ENCODE results near the gene RPTOR. TPM values are rescaled to one million over a fixed set of nuclear protein-coding genes. Genes with fewer than 3 reads are reported as not detected.

Gene RPTOR
- polyA plus RNA-seq, 4 donors = 3.2 to 16.5 (median 10.1) TPM

GRCh38 chr17:80791758-80792284 lies 247.2 kb downstream of the RPTOR start:
- Histone ChIP-seq H3K27ac (ENCODE audit: low read depth in 1 of 3, low read length in 2 of 3) (peak overlapping the region in 2 of 3 donors; percentile 21 to 65), H3K4me1 (ENCODE audit: control insufficient read depth in 3 of 3, insufficient read depth in 2 of 3, low read depth in 1 of 3, low read length in 2 of 3) (peaks cover 0 to 11% (median 0%) of the 10 kb centered on the region in 3 donors)
- no peak for FAIRE-seq

DNA sequence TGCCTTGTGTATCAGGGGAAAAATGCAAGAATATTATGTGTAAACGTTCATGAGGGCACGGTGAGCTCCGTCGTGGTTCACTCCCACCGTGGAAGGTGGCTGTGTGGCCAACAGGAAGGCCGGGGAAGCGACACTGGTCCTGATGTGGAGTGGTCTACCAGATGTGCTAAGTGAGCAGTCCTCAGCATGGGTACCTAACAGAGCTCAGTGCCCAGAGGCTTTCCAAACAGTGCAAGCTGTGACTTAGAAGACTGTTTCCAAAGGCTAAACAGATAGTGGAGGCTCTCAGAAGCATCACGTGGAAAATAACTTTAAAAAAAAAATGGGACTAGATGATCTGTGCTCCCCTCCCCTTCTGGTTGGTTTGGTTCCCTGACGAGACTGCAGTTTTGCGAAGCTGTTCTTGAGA lies 247.7 kb downstream of the RPTOR start:
- FAIRE-seq (no peak), DNase-seq (no peak)
- peaks cover 0 to 31% (median 0%) of the 10 kb centered on the region in 3 donors for H3K36me3 ChIP-seq (ENCODE audit: control insufficient read depth in 3 of 3, insufficient read depth in 2 of 3, low read depth in 1 of 3, low read length in 3 of 3)
- H3K4me1 ChIP-seq (ENCODE audit: control insufficient read depth in 3 of 3, insufficient read depth in 2 of 3, low read depth in 1 of 3, low read length in 2 of 3) = peaks cover 0 to 11% (median 0%) of the 10 kb centered on the region in 3 donors
- H3K27ac ChIP-seq (ENCODE audit: low read depth in 1 of 3, low read length in 2 of 3) = peak overlapping the region; percentile 21 to 78 (median 27)
- peaks cover 0 to 14% of the 10 kb centered on the region in 2 donors for H3K9me3 ChIP-seq (ENCODE audit: control insufficient read depth in 2 of 2, insufficient read depth in 1 of 2, low read depth in 1 of 2, low read length in 1 of 2)
- no peak overlapping the region for H3K4me3 ChIP-seq (ENCODE audit: low read depth in 1 of 3, low read length in 3 of 3)
- H3K27me3 ChIP-seq (ENCODE audit: control insufficient read depth in 3 of 3, insufficient read depth in 3 of 3, low read length in 3 of 3) = no peaks in the 10 kb centered on the region
- WGBS, 3 donors = 68 to 87% (median 69%) methylated on average over 10 of the region's 10 CpGs

More at GRCh38 chr17:80791758-80792284, 247.2 kb downstream of the RPTOR start:
- peaks cover 0 to 31% (median 0%) of the 10 kb centered on the region in 3 donors for H3K36me3 ChIP-seq (ENCODE audit: control insufficient read depth in 3 of 3, insufficient read depth in 2 of 3, low read depth in 1 of 3, low read length in 3 of 3)
- H3K9me3 ChIP-seq (ENCODE audit: control insufficient read depth in 2 of 2, insufficient read depth in 1 of 2, low read depth in 1 of 2, low read length in 1 of 2) = peaks cover 0 to 14% of the 10 kb centered on the region in 2 donors
- 45 to 65% (median 63%) methylated on average over 11 of the region's 11 CpGs for WGBS, 3 donors
- DNase-seq = peak; percentile 26 to 63
- no peaks in the 10 kb centered on the region for H3K27me3 ChIP-seq (ENCODE audit: control insufficient read depth in 3 of 3, insufficient read depth in 3 of 3, low read length in 3 of 3)
- no peak overlapping the region for H3K4me3 ChIP-seq (ENCODE audit: low read depth in 1 of 3, low read length in 3 of 3)

GRCh38 chr17:80793421-80793820 lies 248.8 kb downstream of the RPTOR start:
- Histone ChIP-seq H3K9me3 (ENCODE audit: control insufficient read depth in 2 of 2, insufficient read depth in 1 of 2, low read depth in 1 of 2, low read length in 1 of 2) (peaks cover 0 to 14% of the 10 kb centered on the region in 2 donors), H3K27ac (ENCODE audit: low read depth in 1 of 3, low read length in 2 of 3) (peak overlapping the region in 1 of 3 donors; percentile 70), H3K36me3 (ENCODE audit: control insufficient read depth in 3 of 3, insufficient read depth in 2 of 3, low read depth in 1 of 3, low read length in 3 of 3) (peaks cover 0 to 40% (median 0%) of the 10 kb centered on the region in 3 donors), H3K4me3 (ENCODE audit: low read depth in 1 of 3, low read length in 3 of 3) (no peak overlapping the region), H3K27me3 (ENCODE audit: control insufficient read depth in 3 of 3, insufficient read depth in 3 of 3, low read length in 3 of 3) (no peaks in the 10 kb centered on the region), H3K4me1 (ENCODE audit: control insufficient read depth in 3 of 3, insufficient read depth in 2 of 3, low read depth in 1 of 3, low read length in 2 of 3) (peaks cover 0 to 11% (median 0%) of the 10 kb centered on the region in 3 donors)
- FAIRE-seq (no peak), DNase-seq (no peak)
- WGBS, 3 donors = 94 to 98% (median 98%) methylated on average over 12 of the region's 12 CpGs

GRCh38 chr17:80793851-80794267 lies 249.2 kb downstream of the RPTOR start:
- Histone ChIP-seq H3K27me3 (ENCODE audit: control insufficient read depth in 3 of 3, insufficient read depth in 3 of 3, low read length in 3 of 3) (no peaks in the 10 kb centered on the region), H3K36me3 (ENCODE audit: control insufficient read depth in 3 of 3, insufficient read depth in 2 of 3, low read depth in 1 of 3, low read length in 3 of 3) (peaks cover 0 to 44% (median 0%) of the 10 kb centered on the region in 3 donors), H3K4me1 (ENCODE audit: control insufficient read depth in 3 of 3, insufficient read depth in 2 of 3, low read depth in 1 of 3, low read length in 2 of 3) (peaks cover 0 to 11% (median 0%) of the 10 kb centered on the region in 3 donors), H3K27ac (ENCODE audit: low read depth in 1 of 3, low read length in 2 of 3) (peak overlapping the region in 1 of 3 donors; percentile 70), H3K9me3 (ENCODE audit: control insufficient read depth in 2 of 2, insufficient read depth in 1 of 2, low read depth in 1 of 2, low read length in 1 of 2) (peaks cover 0 to 14% of the 10 kb centered on the region in 2 donors), H3K4me3 (ENCODE audit: low read depth in 1 of 3, low read length in 3 of 3) (no peak overlapping the region)
- DNase-seq (no peak), FAIRE-seq (no peak)
- WGBS, 3 donors = 66 to 80% (median 79%) methylated on average over 5 of the region's 5 CpGs

- Histone ChIP-seq H3K27me3 (ENCODE audit: control insufficient read depth in 3 of 3, insufficient read depth in 3 of 3, low read length in 3 of 3) (no peaks in the 10 kb centered on the region), H3K4me3 (ENCODE audit: low read depth in 1 of 3, low read length in 3 of 3) (no peak overlapping the region), H3K27ac (ENCODE audit: low read depth in 1 of 3, low read length in 2 of 3) (peak overlapping the region in 1 of 3 donors; percentile 12), H3K4me1 (ENCODE audit: control insufficient read depth in 3 of 3, insufficient read depth in 2 of 3, low read depth in 1 of 3, low read length in 2 of 3) (peaks cover 0 to 7% (median 0%) of the 10 kb centered on the region in 3 donors), H3K9me3 (ENCODE audit: control insufficient read depth in 2 of 2, insufficient read depth in 1 of 2, low read depth in 1 of 2, low read length in 1 of 2) (peaks cover 0 to 14% of the 10 kb centered on the region in 2 donors), H3K36me3 (ENCODE audit: control insufficient read depth in 3 of 3, insufficient read depth in 2 of 3, low read depth in 1 of 3, low read length in 3 of 3) (peaks cover 0 to 48% (median 0%) of the 10 kb centered on the region in 3 donors)
- no peak for FAIRE-seq
- no peak for DNase-seq
- WGBS, 3 donors = 83 to 97% (median 94%) methylated on average over 16 of the region's 16 CpGs
These were observed 249.8 kb downstream of the RPTOR start for GRCh38 chr17:80794281-80795089.

DNA sequence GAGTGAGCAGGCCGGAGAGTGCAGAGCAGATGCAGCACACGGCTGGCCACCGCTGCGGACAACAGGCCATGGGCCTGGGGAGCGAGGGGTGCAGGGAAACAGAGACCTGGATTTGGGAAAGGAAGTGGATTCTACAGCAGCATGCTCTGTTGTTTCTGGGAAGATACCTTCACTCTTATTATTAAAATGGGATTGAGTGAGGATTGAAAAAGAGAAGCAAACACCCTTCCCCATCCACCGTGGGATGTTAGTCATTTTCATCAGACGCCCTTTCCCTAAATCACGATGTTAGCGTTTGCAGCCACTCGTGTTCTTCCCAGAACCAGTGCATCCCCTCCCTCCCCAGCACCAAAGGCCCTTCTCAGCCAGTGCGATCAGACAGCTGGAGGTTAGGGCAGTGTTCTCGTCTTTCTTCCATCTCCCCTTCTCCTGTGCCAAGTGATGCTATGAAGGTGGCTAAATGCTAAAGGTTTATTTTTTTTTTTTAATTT lies 250.5 kb downstream of the RPTOR start:
- DNase-seq (no peak), FAIRE-seq (no peak)
- no peak overlapping the region for H3K4me3 ChIP-seq (ENCODE audit: low read depth in 1 of 3, low read length in 3 of 3)
- no peak overlapping the region for H3K27ac ChIP-seq (ENCODE audit: low read depth in 1 of 3, low read length in 2 of 3)
- H3K36me3 ChIP-seq (ENCODE audit: control insufficient read depth in 3 of 3, insufficient read depth in 2 of 3, low read depth in 1 of 3, low read length in 3 of 3) = peaks cover 0 to 52% (median 0%) of the 10 kb centered on the region in 3 donors
- WGBS, 3 donors = 84 to 97% (median 94%) methylated on average over 12 of the region's 12 CpGs
- H3K4me1 ChIP-seq (ENCODE audit: control insufficient read depth in 3 of 3, insufficient read depth in 2 of 3, low read depth in 1 of 3, low read length in 2 of 3) = peaks cover 0 to 3% (median 0%) of the 10 kb centered on the region in 3 donors
- peaks cover 0 to 14% of the 10 kb centered on the region in 2 donors for H3K9me3 ChIP-seq (ENCODE audit: control insufficient read depth in 2 of 2, insufficient read depth in 1 of 2, low read depth in 1 of 2, low read length in 1 of 2)
- no peaks in the 10 kb centered on the region for H3K27me3 ChIP-seq (ENCODE audit: control insufficient read depth in 3 of 3, insufficient read depth in 3 of 3, low read length in 3 of 3)

- DNase-seq (no peak), FAIRE-seq (no peak)
- Histone ChIP-seq H3K9me3 (ENCODE audit: control insufficient read depth in 2 of 2, insufficient read depth in 1 of 2, low read depth in 1 of 2, low read length in 1 of 2) (peaks cover 0 to 14% of the 10 kb centered on the region in 2 donors), H3K27ac (ENCODE audit: low read depth in 1 of 3, low read length in 2 of 3) (no peak overlapping the region), H3K4me3 (ENCODE audit: low read depth in 1 of 3, low read length in 3 of 3) (no peak overlapping the region), H3K36me3 (ENCODE audit: control insufficient read depth in 3 of 3, insufficient read depth in 2 of 3, low read depth in 1 of 3, low read length in 3 of 3) (peaks cover 0 to 48% (median 0%) of the 10 kb centered on the region in 3 donors), H3K27me3 (ENCODE audit: control insufficient read depth in 3 of 3, insufficient read depth in 3 of 3, low read length in 3 of 3) (no peaks in the 10 kb centered on the region), H3K4me1 (ENCODE audit: control insufficient read depth in 3 of 3, insufficient read depth in 2 of 3, low read depth in 1 of 3, low read length in 2 of 3) (no peaks in the 10 kb centered on the region)
- WGBS, 3 donors = 58 to 91% (median 87%) methylated on average over 14 of the region's 14 CpGs
These were observed 251.1 kb downstream of the RPTOR start for GRCh38 chr17:80795754-80796153.

- Histone ChIP-seq H3K36me3 (ENCODE audit: control insufficient read depth in 3 of 3, insufficient read depth in 2 of 3, low read depth in 1 of 3, low read length in 3 of 3) (peaks cover 0 to 51% (median 0%) of the 10 kb centered on the region in 3 donors), H3K27ac (ENCODE audit: low read depth in 1 of 3, low read length in 2 of 3) (peak overlapping the region in 1 of 3 donors; percentile 9), H3K4me1 (ENCODE audit: control insufficient read depth in 3 of 3, insufficient read depth in 2 of 3, low read depth in 1 of 3, low read length in 2 of 3) (no peaks in the 10 kb centered on the region), H3K4me3 (ENCODE audit: low read depth in 1 of 3, low read length in 3 of 3) (no peak overlapping the region), H3K27me3 (ENCODE audit: control insufficient read depth in 3 of 3, insufficient read depth in 3 of 3, low read length in 3 of 3) (no peaks in the 10 kb centered on the region), H3K9me3 (ENCODE audit: control insufficient read depth in 2 of 2, insufficient read depth in 1 of 2, low read depth in 1 of 2, low read length in 1 of 2) (peaks cover 0 to 14% of the 10 kb centered on the region in 2 donors)
- DNase-seq = peak in 1 of 2 donors; percentile 32
- WGBS, 3 donors = 62 to 78% (median 70%) methylated on average over 9 of the region's 9 CpGs
- no peak for FAIRE-seq
These were observed 251.8 kb downstream of the RPTOR start for GRCh38 chr17:80796430-80796861.

All from small intestine (tissue), 7 donors.